Ectodermal cell (in vitro differentiated cells): ENCODE measurements around the gene CCDC68.

ENCODE experiments used
- H3K27ac ChIP-seq: 2 replicates; pipeline ENCODE4 v1.7.0; 2013; ENCODE audit warnings: mild to moderate bottlenecking, low read depth, low read length; ENCODE audit not compliant: insufficient read depth, poor library complexity, severe bottlenecking
- H3K27me3 ChIP-seq: 2 replicates; pipeline ENCODE4 v1.7.0; 2013; ENCODE audit warnings: mild to moderate bottlenecking, low read length; ENCODE audit not compliant: insufficient read depth, control insufficient read depth, poor library complexity, severe bottlenecking
- H3K36me3 ChIP-seq: one replicate; pipeline ENCODE4 v1.7.0; 2013; ENCODE audit warnings: low read length; ENCODE audit not compliant: control insufficient read depth, insufficient read depth
- H3K4me1 ChIP-seq: one replicate; pipeline ENCODE4 v1.7.0; 2013; ENCODE audit warnings: low read length; ENCODE audit not compliant: control insufficient read depth, insufficient read depth
- H3K4me3 ChIP-seq: 2 replicates; pipeline ENCODE4 v1.7.0; 2013; ENCODE audit warnings: low read depth, low read length, control low read depth; ENCODE audit not compliant: insufficient read depth
- H3K9me3 ChIP-seq: 2 replicates; pipeline ENCODE4 v1.7.0; 2013; ENCODE audit warnings: mild to moderate bottlenecking, low read length, moderate library complexity; ENCODE audit not compliant: control insufficient read depth
- WGBS, 2 experiments: methylation state at CpG; one replicate each; pipeline ENCODE4 v1.1.7; 2013; ENCODE audit warnings: missing lambda C conversion rate in 2 of 2; 5-methylcytosine and 5-hydroxymethylcytosine counted together

The CCDC68 gene

GRCh38 chr18:54961868-54962267 is 2.6 kb upstream of the CCDC68 start:
- no peak overlapping the region for H3K27ac ChIP-seq
- no peaks in the 10 kb centered on the region for H3K9me3 ChIP-seq
- H3K4me3 ChIP-seq = no peak overlapping the region
- H3K36me3 ChIP-seq = no peaks in the 10 kb centered on the region
- H3K27me3 ChIP-seq = peaks cover 23% of the 10 kb centered on the region
- no peaks in the 10 kb centered on the region for H3K4me1 ChIP-seq
- 88 to 95% methylated on average over 2 to 4 of the region's 4 CpGs for WGBS, 2 experiments

- Histone ChIP-seq H3K36me3 (no peaks in the 10 kb centered on the region), H3K27ac (no peak overlapping the region), H3K27me3 (peaks cover 23% of the 10 kb centered on the region), H3K4me3 (no peak overlapping the region), H3K4me1 (no peaks in the 10 kb centered on the region), H3K9me3 (no peaks in the 10 kb centered on the region)
- WGBS, 2 experiments = 0 to 52% methylated on average over 1 to 2 of the region's 2 CpGs
Observed at GRCh38 chr18:54961016-54961423, 1.8 kb upstream of the CCDC68 start.

- WGBS, 2 experiments = 92 to 97% methylated on average over 3 of the region's 3 CpGs
- no peaks in the 10 kb centered on the region for H3K36me3 ChIP-seq
- no peak overlapping the region for H3K27ac ChIP-seq
- no peak overlapping the region for H3K4me3 ChIP-seq
- no peaks in the 10 kb centered on the region for H3K9me3 ChIP-seq
- H3K27me3 ChIP-seq = peaks cover 23% of the 10 kb centered on the region
- no peaks in the 10 kb centered on the region for H3K4me1 ChIP-seq
Observed at GRCh38 chr18:54960197-54960596, 936 bp upstream of the CCDC68 start.

- no peaks in the 10 kb centered on the region for H3K9me3 ChIP-seq
- H3K36me3 ChIP-seq = no peaks in the 10 kb centered on the region
- no peaks in the 10 kb centered on the region for H3K4me1 ChIP-seq
- no peak overlapping the region for H3K27ac ChIP-seq
- WGBS, 2 experiments = 76 to 83% methylated on average over 5 of the region's 5 CpGs
- peaks cover 23% of the 10 kb centered on the region for H3K27me3 ChIP-seq
- H3K4me3 ChIP-seq = no peak overlapping the region
Observed at GRCh38 chr18:54957996-54958395, 1.3 kb downstream of the CCDC68 start.

GRCh38 chr18:54957296-54957832 is 1.9 kb downstream of the CCDC68 start:
- H3K27me3 ChIP-seq = peaks cover 23% of the 10 kb centered on the region
- no peaks in the 10 kb centered on the region for H3K4me1 ChIP-seq
- H3K27ac ChIP-seq = no peak overlapping the region
- H3K36me3 ChIP-seq = no peaks in the 10 kb centered on the region
- H3K9me3 ChIP-seq = no peaks in the 10 kb centered on the region
- WGBS, 2 experiments = 87 to 95% methylated on average over 1 of the region's 2 CpGs
- no peak overlapping the region for H3K4me3 ChIP-seq

GRCh38 chr18:54956506-54956905 is 2.8 kb downstream of the CCDC68 start:
- H3K36me3 ChIP-seq = no peaks in the 10 kb centered on the region
- H3K4me1 ChIP-seq = no peaks in the 10 kb centered on the region
- H3K27ac ChIP-seq = no peak overlapping the region
- H3K27me3 ChIP-seq = peaks cover 23% of the 10 kb centered on the region
- 81 to 93% methylated on average over 3 of the region's 3 CpGs for WGBS, 2 experiments
- no peaks in the 10 kb centered on the region for H3K9me3 ChIP-seq
- no peak overlapping the region for H3K4me3 ChIP-seq

- no peaks in the 10 kb centered on the region for H3K4me1 ChIP-seq
- no peak overlapping the region for H3K27ac ChIP-seq
- H3K9me3 ChIP-seq = no peaks in the 10 kb centered on the region
- H3K36me3 ChIP-seq = no peaks in the 10 kb centered on the region
- H3K4me3 ChIP-seq = no peak overlapping the region
- no peaks in the 10 kb centered on the region for H3K27me3 ChIP-seq
Observed at GRCh38 chr18:54952026-54952425, 7.2 kb downstream of the CCDC68 start.

- Histone ChIP-seq H3K4me1 (no peaks in the 10 kb centered on the region), H3K4me3 (no peak overlapping the region), H3K27ac (no peak overlapping the region), H3K27me3 (no peaks in the 10 kb centered on the region), H3K36me3 (no peaks in the 10 kb centered on the region), H3K9me3 (no peaks in the 10 kb centered on the region)
- WGBS, 2 experiments = 93 to 95% methylated on average over 7 of the region's 7 CpGs
Observed at GRCh38 chr18:54950221-54950620, 9.0 kb downstream of the CCDC68 start.

GRCh38 chr18:54949588-54949987 is 9.7 kb downstream of the CCDC68 start:
- Histone ChIP-seq H3K4me1 (no peaks in the 10 kb centered on the region), H3K27me3 (no peaks in the 10 kb centered on the region), H3K36me3 (no peaks in the 10 kb centered on the region), H3K9me3 (no peaks in the 10 kb centered on the region), H3K4me3 (no peak overlapping the region), H3K27ac (no peak overlapping the region)
- 88 to 92% methylated on average over 3 of the region's 3 CpGs for WGBS, 2 experiments

- no peaks in the 10 kb centered on the region for H3K27me3 ChIP-seq
- no peaks in the 10 kb centered on the region for H3K36me3 ChIP-seq
- no peaks in the 10 kb centered on the region for H3K9me3 ChIP-seq
- H3K27ac ChIP-seq = no peak overlapping the region
- no peaks in the 10 kb centered on the region for H3K4me1 ChIP-seq
- no peak overlapping the region for H3K4me3 ChIP-seq
- 83 to 91% methylated on average over 4 of the region's 4 CpGs for WGBS, 2 experiments
Observed at GRCh38 chr18:54948350-54948837, 10.9 kb downstream of the CCDC68 start.

GRCh38 chr18:54947091-54947490 is 12.2 kb downstream of the CCDC68 start:
- Histone ChIP-seq H3K9me3 (no peaks in the 10 kb centered on the region), H3K36me3 (no peaks in the 10 kb centered on the region), H3K27me3 (no peaks in the 10 kb centered on the region), H3K4me3 (no peak overlapping the region), H3K27ac (no peak overlapping the region), H3K4me1 (no peaks in the 10 kb centered on the region)
- WGBS, 2 experiments = 86 to 89% methylated on average over 1 of the region's 1 CpG
